GM19023 (cell line): ENCODE data around the gene CTSC.
"Not testable (repeated sequence)": the region's sequence is repeated elsewhere in the genome, so short reads cannot be mapped to it uniquely, and the experiment has no call there.

Experiments
- ATAC-seq: cut with Tn5 transposase; IDR thresholded peaks from one replicate; pipeline ENCODE4 v1.9.1; 2021; ENCODE audit warnings: mild to moderate bottlenecking, moderate library complexity; ENCODE audit not compliant: unreplicated experiment

Gene CTSC

DNA sequence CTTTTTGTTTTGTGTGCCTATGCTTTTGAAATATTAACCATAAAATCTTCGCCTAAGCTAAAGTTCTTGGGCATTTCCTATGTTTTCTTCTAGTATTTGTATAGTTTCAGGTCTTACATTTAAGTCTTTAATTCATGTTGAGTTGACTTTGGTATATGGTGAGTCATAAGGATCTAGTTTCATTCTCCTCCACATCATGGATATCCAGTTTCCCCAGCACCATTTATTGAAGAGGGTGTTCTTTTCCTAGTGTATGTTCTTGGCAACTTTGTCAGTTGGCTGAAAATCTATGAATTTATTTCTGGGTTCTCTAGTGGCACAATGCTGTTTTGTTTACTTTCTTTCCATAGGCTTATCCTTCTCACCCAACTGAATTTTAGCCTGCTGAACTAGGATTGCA lies 49.0 kb downstream of the CTSC start:
- no peak for ATAC-seq

DNA sequence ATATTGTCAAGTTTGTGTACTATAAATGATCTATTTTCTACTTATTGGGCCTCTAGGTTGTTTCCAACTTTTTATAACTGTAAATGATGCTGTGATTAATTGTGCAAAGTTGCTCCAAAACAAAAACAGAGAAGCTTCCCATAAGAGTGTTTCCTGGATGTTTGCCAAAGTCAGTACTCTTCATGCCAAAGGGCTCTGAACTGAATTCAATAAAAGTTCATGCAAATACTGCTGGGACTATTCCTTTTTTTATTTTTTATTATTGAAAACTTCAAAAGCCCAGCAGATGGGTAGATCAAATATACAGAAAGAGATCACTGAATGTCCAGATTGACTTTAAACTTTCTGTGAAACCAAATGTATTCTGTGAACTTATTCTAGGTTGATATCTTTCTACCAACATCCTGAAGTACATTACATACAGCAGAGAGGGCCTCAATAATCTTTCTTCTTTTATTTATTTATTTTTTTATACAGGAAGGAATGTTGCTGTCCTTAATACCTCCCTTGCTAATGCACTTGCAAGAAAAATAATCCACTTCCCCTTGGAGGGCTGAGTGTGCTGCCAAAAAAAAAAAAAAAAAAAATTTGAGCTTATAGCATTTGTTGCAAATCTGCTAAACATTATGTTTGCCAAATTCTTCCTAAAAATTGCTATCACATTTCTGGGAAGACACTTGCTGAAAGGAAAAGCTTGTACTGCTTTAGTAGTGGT lies 53.0 kb downstream of the CTSC start:
- ATAC-seq, result no peak

DNA sequence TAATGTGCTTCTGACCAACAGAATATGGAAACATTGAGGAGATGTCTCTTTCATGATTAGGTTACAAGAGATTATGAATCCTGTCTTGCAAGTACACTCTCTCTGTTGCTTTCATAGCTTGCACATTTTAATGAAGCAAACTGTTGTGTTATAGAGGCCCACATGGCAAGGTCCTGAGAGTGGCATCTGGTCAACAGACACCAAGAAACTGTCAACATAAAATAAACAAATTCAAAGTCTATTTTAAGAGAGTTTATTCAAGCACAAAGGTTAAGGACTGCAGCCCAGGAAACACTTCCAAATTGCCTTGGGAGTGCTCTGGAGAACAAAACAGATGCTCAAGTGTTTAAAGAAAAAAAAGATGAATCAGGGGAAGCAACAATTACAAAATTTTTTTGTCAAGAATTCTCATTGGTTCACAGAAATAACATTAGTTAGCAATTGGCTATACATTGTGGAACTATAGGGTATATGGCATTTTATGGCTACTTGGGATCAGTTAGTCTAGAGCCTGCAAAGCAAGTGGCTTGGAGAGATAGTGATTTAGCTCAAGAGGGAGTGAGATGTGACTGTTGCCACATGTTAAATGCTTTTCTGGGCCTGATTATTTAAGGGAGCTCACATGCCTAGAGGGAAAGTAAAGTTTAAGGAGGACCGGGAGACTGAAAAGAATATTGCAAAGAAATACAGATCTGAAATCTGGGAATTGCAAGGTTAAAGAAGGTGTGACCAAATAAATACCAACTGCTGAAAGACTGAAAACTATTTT lies 54.6 kb downstream of the CTSC start:
- no peak for ATAC-seq

DNA sequence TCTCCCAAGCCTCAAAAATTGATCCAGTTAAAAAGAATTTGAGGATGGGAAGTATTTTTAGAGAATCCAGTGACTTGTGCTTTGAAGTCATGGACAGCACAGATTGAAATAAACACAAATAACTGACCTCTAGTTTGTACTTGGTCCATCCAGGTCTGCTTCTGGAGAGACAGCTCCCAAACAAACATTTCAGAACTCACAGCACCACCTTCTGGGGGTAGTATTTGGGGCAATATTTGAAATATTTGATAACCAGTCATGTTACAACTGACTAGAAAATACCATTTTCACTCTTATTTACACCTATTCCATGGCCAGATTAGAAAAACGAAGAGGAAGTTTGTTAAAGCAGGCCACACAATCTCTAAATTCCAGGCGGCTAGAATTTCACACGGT lies 56.2 kb downstream of the CTSC start:
- ATAC-seq, result no peak

DNA sequence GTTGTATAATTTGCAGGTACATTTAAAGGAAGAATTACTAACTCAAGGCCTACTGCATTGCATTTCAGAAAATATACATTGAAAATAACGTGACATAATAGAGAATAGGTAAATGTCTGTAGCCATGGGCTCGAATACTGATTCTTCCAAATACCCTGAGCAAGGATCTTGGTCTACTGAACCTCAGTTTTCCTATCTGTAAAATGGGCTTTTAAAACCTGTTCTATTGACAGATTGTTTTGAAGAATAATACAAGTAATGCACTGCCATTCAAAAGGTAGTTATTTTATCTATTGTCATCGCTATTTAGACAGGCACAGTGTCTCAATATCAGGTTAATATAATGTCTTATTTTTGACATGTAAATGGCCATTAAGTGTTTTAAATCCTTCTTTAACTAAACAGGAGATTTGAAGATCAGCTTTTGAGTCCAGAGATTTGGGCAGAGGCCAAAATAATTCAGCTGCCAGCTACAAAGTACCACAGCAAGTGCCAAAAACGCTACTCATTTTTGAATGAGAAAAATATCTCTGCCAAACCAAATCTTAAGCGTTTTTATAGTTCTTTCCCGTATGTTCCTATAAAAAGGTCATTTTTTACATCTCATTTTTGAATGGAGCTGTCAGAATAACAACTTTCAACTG lies 56.7 kb downstream of the CTSC start:
- no peak for ATAC-seq

DNA sequence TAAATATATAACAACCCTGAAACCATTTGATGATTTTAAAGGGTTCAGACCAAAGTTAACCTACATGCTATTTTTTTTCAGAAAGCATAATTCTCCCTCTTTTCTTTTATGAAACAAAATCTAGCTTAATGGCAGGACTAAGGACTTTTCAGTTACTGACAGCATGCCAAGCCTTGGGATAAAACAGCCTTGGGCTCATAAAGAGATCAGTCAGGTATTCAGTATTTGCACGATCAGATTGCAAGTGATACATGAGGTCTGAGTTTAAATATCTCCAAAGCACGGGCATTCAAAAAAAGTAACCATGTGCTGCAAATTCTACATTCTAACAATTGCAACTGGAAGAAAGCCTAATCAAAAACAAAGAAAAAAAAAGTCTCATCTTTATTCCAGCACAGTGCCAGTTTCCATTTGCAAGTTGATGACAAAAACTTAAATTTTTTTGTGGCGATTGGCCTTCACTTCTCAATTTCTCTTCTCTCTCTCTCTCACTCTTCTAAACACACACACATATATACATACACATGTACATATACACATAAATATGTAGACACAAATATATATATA lies 60.1 kb downstream of the CTSC start:
- ATAC-seq, result no peak

DNA sequence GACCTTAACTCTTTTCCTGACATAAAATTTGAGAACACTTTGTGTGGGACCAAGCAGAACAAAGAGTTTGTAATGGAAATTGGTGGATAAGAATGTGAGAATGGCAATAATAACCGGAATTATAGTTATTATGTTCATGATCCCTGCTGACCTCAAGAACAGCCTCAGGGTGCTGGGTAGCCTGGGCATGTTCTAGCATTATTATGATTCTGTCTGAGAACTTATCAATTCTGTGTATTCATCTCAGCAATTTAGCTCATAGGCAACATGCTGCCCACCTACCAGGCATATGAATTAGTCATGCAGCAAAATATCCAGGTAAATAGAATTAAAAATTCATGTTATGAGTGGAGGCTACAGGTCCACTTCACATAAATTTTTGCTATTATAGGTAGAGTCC lies 61.9 kb downstream of the CTSC start:
- no peak for ATAC-seq

DNA sequence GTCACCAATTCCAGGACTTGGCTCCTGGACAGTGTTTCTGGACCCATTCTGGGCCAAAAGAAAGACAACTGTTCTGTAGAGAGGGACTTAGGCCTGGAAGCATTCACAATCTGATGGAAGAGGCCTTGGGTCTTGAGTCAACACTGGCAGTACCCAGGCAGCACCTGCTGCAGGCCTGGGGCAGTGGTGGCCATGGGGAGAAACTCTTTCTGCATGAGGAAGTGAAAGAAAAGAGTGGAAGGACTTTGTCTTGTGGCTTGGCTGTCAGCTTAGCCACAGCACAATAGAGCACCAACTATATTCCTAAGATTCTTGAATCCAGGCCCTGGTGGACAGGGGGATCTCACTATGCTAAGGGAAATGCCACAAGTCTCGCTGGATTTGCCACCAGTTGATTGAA lies 70.6 kb downstream of the CTSC start:
- ATAC-seq, result no peak

DNA sequence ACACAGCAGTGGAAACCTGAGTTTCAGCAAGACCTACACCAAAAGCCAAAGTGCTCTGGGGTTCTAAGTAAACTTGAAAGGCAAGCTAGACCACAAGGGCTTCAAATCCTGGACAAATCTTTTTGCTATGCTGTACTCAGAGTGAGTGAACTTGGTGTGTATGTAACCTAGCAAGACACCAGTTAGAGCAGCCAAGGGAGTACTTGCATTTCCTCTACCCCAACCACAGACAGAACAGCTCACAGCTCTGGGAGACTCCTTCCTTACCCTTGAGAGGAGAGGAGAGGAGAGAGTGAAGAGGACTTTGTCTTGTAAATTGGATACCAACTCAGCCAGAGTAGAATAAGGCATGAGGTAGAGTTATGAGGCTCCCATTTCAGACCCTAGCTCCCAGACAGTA lies 71.4 kb downstream of the CTSC start:
- no peak for ATAC-seq

DNA sequence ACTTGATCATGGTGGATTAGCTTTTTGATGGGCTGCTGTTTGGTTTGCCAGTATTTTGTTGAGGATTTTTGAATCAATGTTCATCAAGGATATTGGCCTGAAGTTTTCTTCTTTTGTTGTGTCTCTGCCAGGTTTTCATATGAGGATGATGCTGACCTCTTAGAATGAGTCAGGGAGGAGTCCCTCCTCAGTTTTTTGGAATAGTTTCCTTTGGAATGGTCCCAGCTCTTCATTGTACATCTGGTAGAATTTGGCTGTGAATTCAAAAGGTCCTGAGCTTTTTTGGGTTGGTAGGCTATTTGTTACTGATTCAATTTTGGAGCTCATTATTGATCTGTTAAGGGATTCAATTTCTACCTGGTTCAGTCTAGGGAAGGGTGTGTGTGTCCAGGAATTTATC lies 78.1 kb downstream of the CTSC start:
- ATAC-seq, result no peak

DNA sequence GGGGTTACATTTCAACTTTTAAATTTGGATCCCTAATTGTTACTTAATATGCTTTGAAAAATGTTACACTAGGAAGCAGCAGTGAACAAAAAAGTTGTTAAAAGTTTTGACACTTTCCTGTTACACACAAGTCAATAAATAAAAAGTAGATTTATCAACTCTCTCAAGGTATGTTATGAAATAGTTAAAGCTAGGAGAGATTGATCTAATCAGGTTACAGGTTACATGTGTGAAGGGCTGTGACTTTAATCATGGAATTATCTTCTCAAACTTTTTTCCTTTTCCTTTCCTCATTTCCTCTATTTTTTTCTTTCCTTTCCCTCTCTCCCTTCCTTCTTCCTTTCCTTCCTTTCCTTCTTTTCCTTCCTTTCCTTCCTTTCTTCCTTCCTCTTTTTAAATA lies 85.3 kb downstream of the CTSC start:
- no peak for ATAC-seq

DNA sequence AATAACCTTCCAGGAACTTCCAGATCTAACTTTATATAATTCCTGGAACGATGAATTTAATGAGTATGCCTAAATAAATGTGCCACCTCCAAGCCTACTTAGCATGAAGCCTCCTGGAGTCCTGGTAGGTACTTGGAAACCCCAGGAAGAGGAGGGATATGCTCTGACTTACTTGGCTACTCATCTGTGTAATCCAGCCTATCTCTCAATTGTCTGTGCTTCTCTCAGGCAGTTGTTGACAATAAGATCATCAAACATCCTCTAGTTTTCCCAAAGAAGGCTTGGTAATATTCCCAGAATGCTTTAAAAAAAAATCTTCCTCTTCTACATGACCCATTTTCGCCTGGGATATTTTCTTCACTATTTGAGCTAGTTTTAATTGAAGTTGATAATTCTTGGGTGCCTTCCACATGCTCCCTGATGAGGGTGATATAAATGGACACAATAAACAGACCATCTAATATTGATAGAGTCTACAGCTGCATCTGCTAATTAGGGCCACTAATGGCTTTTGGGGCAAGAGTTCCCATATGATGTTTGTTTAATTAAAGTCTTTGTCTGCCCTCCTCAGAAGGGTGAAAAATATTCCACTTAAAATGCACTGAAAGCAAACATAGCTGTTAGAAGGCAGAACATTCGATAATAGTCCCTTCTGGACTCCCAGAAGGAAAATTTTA lies 86.8 kb downstream of the CTSC start:
- no peak for ATAC-seq

DNA sequence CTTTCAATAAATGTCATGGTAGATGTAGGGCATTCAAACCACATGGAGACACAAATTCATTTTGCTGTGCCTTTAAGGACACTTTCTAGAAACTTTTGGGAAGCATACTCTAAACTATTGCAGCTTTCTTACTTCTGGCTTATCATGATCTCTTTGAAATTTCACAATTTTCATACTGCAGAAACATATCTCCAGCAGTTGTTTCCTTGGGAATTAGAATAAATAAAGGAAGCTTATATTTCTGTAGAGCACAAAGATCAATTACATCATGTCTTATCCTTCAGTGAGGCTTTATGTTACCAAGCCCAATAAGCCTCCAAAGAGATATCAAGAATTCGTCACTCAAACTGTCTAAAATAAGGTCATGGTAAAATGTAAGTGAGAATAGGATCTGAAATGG lies 87.8 kb downstream of the CTSC start:
- ATAC-seq, result no peak

DNA sequence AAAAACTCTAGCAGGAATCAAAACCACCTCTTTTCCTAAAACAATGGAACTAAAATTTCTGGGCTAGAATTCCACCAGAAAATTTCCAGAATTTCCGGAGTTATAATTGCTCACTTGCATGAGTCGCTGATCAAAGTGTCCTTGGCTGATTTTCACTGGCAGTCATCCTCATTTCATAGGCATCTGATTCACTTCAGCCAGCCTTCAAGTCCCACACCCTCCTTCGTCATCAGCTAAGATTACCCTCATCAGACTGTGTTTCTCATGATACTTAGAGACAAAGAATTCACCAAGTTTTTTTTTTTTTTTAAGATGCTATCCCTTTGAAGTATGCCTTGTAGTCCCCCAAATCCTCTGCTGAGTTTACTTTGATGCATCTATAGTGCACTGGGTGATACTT lies 90.8 kb downstream of the CTSC start:
- no peak for ATAC-seq

DNA sequence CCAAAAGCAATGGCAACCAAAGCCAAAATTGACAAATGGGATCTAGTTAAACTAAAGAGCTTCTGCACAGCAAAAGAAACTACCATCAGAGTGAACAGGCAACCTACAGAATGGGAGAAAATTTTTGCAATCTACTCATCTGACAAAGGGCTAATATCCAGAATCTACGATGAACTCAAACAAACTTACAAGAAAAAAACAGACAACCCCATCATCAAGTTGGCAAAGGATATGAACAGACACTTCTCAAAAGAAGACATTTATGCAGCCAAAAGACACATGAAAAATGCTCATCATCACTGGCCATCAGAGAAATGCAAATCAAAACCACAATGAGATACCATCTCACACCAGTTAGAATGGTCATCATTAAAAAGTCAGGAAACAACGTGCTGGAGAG lies 92.0 kb downstream of the CTSC start:
- ATAC-seq, result not testable (repeated sequence)
